Smooth muscle cell of the brain vasculature (primary cell): ENCODE measurements around the gene EMX2.
A peak's percentile ranks its signal among the peaks of the same experiment; 100 is the strongest.

Experiments
- DNase-seq: peaks from one replicate; pipeline ENCODE4 v3.0.0-alpha.2; 2012; ENCODE audit warnings: low read depth, low spot score

The EMX2 gene

DNA sequence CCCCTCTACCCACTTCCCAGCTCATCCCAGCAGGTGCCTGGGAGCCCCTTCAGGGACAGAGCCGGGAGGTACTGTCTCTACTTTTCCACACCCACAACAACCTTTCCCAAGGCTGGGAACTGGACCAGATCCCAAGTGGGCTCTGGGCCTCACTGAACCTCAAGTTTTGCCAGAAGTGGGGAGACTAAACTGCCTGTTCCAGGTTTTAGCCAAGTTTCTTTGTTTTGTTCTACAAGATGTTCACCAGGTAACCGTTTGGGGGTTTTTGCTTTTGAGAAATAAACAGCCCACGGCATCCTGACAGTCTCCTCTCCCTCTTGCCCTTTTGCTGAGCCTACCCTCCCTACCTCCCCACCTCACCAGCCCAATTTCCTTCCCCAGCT lies 10.6 kb upstream of the EMX2 start:
- DNase-seq = no peak

DNA sequence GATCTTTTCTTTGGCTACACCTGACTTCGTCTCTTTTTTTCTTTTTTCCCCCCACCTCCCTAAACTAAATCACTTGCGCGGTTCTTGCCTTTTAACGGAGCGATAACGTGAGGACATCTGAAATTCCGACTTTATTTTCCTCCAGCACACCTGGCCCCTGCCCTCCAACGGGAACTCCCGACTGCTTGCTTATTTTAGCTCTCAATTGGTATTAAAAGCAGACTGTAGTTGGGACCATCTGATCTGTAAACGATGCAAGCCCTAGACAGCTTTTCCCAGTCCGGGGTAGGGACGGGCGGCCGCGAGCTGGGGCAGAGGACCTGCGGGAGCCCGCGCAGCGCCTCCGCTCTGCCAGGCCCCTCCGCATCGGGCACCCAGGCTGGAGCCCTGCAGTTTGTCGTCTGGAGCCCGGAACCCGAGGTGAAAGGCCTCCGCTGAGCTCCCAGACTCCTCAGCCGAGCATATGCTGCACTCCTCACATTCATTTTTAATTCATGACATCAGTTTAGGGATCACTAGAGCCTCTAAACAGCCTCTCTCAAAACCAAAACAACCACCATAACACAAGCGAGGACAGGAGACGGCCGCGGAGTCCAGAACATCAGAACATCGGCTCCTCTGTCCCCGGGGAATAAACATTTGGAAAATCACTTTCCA lies 10.0 kb upstream of the EMX2 start:
- no peak for DNase-seq

DNA sequence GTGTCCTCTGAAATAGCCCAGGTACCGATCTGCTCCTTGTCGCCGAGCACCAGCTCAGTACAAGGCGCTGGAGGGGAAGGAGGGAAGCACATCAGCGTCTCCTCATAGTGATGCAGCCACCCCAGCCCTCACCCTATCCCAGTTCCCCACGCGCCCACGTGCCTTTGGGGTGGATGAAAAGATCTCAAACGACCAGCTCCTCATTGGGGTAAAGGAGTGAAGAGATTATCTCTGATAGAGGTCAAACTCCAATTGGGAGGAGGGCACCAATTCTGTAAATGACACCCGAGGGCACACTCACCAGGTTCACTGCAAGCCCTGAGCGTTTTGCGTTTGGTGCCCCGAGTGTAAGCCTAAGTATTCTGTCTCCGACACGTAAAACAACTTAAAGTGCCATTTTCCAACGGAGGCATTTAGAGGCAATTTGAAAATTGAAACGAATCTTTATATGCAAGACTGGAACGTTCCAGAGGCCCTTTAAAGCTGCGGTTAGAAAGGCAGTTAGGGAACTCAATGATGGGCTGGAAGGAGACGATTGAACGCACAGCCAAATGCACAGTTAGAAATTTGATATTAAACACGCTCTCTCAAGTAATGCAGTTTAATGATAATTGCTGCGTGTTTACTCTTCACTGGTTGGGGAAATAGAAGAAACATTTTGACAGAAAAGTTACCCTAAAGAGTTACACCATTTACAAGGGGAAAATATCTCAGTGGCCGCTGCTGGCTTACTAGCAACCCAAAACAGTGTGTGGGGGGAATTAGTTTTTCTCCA lies 8.9 kb upstream of the EMX2 start:
- DNase-seq = no peak

DNA sequence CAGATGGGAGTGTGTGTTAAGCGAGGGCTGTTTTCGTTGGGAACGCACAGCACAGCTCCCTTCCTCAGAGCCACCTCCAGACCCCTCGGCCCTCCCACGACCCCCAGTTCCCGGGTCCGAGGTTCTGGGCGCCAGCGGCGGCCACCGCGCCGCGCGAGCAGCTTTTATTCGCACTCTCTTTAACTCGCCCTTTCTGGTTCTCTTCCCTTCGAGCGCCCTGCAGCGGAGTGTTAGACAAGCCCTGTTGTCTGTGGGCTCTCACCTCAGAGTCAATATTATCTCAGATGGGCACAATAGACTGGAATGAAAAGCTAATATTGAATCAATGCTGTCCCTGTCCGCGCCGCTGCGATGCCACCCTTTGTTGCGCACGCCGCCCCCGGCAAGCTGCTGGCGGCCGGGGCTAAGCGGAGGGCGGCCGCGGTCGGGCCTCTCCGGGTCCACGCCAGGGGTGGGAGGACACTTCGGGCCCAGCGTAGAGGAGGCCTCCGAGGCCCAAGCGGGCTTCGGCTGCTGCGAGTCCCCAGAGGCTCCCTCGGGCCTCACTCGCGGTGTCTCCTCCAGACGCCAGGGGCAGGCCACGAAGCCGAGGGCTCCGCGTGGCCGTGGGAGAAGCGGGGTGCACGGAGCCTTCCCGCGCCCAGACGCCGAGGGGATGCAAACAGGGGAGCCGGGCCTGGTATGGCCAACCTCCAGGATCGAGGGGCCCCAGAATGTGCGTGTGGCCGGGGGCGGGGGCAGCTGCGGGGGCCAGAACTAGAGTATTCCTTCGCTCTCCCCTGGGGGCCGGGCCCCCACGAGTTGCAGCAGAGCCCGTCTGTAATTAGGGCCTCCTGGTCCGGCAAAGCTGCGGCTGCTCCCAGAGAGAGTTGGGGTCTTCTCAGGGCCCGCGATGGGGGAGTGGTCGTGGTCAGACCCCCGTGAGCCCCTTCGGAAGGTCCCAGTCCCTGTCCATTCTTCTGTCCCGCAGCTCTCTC lies 7.9 kb upstream of the EMX2 start:
- DNase-seq = no peak

DNA sequence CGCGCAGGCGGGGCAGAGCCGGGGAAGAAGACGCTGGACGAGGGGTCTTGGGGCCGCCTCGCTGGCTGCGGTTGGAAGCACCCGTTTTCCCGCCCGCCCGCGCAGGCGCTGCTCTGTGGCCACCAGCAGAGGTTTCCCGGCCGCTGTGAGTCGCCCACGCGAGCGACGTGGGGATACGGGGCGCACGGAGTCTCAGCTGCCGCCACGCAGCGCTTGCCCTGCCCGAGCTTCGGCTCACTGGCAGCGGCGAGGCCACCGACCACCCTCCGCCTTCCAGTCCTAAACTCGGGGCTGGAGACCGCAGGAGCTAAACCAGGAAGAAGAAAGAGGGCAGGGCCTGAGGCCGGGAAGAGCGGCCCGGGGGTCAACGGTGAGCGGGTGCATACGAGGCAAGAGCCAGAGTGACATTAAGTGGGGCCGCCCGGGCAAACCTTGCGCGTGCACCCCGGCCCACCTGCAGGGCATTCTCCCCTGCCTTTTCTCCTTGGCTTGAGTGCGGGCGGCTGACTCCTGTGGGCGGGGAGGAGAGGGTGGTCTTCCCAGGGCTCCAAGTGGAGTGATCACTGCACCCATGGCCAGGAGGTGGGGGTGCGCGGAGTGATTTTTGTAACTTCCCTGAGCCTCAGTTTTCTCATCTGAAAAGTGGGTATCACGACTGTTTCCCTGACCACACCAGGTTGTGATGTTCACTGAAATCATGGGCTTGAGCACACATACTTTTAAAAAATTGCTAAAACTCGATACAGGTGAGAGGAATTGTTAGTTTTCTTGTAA lies 7.1 kb upstream of the EMX2 start:
- no peak for DNase-seq

DNA sequence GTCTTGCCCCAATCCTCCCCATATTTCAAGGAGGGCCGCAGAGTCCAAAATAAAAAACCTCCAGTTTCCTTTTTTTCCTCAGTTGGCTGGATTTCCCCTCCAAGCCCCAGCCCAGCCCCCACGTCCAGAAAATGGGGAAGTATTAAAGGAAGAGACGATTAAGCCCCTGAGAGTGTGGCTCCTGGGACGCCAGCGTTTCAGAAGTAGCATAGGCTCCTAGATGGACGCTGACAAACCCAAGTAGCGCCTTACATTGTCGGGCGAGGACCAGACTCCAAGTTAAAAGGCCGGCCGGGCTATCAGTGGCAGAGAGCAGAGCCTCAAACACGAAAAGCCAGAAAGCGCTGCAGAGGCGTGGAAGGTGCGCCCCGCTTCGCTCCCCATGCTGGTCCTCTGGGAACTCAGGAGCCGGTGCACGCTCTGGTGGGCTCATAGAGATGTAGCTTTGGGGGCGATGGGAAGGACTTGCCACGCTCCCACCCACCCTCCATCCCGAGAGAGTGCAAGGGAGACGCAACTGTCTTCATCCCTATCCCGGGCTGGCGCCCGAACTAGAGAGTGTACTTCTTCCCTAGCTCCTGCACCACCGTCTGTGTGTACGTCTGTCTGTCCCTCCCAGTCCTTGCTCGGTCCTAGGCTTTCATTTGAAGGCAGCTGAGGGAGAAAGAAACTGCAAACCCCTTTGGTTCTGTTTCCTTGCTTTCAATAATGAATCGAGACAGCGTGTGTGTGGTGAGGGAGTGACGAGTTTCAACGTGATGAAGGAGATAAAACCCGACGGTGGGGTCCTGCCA lies 6.3 kb upstream of the EMX2 start:
- no peak for DNase-seq

DNA sequence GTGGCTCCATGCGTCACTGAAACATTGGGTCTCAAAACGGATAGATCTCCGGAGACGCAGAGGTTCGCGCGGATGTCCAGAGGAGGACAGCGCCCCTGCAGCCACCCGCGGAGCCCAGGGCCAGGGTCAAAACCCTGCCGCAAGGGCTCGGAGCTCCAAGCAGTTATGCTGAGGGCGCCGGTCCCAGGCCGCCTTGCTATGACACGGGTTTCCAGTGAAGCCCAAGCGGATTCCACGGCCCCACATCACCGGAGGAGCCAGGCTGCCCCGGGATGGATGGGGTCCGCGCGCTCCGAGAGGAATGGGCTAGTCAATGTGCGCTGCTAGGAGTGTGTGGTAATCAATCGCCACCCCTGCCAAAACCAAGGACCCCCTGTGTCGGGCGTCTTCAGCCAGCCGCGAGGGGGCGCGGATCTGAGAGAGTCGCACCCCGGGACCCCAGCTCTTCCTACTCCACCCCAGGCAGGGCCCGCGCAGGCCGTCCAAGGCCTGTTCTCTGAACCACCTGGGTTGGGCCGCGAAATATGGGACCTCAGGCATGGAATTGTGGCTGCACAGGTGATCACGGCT lies 5.6 kb upstream of the EMX2 start:
- DNase-seq = no peak

DNA sequence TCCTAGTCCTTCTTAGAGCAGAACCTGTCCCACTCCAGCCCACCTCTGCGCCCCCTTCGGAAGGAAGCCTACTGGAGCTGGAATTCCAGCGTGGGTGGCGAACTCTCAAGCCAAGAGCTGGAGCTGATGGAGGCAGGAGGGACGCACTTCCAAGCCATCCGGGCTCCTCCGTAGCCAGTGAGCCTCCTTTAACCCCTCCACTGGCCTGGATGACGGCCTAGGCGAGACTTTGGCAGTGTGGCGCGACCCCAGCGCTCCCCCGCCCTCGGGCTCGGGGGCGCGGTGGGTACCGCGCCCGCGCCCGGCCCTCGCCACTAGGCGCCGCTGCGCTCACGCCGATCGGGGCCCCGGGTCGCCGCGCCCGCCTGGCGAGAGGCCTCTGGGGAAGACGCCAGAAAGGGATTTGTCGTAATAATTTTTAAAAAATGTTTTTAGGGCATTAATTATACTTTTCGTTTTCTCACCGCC lies 5.1 kb upstream of the EMX2 start:
- DNase-seq = no peak

DNA sequence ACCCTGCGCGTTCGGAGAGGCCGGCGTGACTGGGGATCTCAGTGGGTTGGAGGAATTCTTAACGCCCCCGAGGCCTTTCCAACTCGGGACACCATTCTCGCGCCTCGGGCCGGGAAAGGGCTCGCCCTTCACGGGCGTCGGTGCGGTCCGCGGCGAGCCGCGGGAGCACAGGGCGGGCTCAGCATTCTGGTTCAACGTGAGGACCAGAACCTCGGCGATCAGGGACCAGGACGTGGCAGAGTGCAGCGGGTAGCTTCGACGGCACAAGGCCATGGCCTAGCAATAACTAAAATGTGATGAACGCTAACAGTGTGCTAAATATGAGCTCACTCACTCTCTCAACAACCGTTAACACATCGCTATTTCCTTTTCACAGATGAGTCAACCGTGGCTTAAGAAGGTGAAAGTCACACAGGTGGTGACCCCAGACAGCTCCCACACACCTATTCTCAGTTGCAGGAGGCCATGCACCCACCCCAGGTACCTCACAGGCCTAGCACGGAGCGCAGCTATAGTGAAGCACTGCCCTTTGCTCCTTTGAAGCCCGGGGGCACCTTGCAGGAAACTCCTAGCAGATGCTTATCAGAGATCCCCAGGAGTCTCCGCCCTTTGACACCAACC lies 4.5 kb upstream of the EMX2 start:
- no peak for DNase-seq

DNA sequence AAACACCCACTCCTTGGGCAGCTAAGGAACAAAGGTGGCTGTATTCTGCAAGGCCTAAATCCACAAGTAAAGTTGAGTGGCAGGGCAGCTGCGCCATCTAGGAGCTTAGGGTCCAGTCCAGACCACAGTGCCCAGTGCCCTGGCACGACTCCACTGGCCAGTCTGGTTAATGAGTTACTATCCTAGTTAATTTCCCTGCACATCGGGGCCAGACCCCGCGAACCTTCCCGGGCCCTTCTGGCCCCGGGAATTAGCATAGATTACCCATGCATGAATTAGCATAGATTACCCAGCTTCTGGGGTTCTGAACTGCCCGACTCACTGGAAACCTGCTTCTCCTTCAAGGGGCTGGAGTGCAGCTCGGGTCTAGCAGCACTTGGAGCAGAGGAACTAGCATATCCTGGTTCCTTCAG lies 3.2 kb upstream of the EMX2 start:
- DNase-seq = no peak

DNA sequence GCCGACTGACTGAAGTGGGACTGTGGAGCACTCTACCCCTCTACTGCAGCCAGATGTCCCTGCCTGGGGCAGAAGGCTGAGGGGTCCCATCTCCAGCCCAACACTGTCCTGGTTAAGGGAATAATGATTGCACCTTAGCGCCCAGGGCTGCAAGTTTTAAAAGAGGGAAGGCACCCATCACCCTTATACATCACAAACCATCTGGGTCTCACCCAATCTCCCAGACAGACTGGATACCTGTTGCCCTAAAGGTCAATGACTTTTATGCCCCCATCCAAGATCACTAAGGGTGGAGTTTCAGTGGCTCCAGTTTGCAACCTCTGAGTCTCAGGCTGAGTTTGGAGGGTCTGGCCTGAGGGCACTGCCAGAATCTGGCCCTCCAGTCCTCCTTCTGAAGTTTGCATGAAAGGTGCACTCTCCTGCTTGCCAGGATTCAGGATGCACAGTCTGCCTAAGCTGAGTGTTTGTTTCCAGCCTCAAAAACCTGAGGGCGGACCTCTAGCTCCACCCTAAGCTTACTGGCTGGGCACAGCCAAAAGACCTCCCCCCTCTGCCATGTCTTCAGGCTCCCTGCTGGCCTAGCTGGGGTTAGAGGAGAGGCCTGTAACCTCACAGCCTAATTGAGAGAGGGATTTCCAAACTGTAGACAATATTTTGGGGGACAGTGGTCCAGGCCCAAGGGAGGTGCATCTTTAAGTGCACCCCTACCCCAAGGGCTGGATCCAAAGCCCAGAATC lies 2.5 kb upstream of the EMX2 start:
- no peak for DNase-seq

DNA sequence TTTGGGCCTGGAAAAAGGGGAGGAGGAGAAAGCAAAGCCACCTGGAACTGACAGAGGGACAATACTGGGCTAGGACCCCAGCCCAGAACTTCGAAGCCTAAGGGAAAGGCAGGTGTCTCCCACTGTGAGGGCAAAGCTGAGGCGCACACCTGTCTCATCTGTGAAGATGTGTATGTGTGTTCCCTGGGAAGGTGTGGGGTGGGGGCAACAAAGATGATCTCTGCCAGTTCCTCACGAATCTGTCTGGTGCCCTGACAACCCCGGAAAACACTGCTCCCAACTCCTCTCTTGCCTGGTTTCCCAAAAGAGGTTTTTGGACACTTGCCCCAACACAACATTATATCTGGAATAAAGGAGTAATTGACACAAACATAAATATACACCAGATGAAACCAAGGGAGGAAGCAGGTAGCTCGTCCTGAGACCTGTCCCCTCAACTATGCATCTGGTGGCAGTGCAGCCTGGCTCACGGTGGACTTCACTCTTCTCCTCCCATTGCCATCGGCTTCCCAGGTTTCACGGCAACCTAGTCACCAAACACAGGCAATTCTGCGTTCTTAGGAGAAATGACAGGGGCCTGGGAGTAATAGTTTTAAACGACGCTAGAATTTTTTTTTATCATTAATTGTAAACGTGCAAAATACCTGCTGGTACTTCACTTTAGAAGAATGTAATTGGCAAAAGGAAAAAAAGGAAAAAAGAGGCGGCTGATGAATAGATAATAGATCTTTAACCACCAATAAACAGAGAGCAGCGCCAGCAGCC lies 1.7 kb upstream of the EMX2 start:
- no peak for DNase-seq

DNA sequence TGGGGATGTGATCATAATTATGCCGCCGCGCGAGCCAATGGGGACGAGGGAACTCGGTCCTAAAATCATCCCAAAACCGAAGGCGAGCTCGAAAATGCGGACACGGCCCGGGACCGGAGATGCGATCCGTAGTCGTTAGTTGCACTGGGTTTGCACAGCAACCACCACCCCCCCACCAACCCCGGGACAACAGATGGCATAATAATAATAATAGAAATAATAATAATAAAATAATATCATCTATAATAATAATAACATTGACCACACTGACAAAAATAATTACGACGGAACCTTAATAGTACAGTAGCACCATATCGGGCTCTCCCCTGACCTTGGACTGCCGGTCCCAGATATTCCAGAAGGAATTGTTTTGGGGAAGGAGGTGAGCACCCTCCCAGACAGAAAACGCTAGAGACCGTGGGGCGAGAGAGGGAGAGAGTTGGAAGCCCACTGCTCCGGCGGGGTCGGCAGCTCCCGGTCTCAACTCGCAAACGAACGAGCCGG lies 1.1 kb upstream of the EMX2 start:
- DNase-seq = peak; percentile 29

DNA sequence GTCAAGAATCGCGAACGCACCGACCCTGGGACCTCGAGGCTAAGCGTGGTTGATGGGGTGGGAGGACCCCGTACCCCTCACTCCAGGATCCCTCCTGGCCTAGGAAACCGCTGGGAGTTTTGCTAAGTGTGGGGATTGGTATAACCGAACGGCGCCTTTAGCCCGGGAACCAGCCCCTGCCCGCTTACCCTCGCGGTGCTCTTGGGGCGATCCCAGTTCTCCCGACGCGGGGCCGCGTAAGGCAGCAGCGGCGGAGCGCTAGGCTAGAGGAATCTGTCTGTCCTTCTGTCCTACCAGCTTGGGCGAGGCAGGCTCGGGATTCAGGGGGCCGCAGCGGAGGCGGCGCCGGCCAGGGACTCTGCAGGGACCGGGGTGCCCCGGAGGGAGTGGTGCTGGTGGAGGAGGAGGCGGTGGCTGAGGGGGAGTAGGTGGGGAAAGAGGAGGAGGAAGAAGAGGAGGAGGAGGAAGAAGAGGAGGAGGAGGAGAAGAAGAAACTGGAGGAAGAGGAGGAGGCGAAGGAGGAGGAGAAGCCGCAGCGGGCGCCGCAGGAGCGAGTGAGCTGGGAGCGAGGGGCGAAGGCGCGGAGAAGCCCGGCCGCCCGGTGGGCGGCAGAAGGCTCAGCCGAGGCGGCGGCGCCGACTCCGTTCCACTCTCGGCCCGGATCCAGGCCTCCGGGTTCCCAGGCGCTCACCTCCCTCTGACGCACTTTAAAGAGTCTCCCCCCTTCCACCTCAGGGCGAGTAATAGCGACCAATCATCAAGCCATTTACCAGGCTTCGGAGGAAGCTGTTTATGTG lies 439 bp upstream of the EMX2 start:
- DNase-seq = peak; percentile 51

DNA sequence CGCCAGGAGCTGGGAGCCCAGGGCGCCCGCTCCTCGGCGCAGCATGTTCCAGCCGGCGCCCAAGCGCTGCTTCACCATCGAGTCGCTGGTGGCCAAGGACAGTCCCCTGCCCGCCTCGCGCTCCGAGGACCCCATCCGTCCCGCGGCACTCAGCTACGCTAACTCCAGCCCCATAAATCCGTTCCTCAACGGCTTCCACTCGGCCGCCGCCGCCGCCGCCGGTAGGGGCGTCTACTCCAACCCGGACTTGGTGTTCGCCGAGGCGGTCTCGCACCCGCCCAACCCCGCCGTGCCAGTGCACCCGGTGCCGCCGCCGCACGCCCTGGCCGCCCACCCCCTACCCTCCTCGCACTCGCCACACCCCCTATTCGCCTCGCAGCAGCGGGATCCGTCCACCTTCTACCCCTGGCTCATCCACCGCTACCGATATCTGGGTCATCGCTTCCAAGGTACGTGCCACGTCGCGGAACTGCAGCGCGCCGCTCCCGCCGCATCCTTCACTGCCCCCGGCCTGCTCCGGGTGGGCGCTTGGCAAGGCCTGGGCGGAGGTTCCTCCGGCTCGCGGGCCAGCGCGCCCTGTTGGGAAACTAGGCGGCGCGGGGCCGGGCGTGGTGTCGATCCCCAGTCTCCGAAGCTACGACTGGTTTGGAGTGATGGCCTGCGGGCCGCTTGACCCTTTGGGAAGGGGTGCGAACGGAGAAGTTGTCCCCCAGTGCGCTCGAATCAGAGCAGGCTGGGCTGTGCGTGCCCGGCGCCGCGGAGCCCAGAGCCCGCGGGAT lies 868 bp downstream of the EMX2 start:
- no peak for DNase-seq

DNA sequence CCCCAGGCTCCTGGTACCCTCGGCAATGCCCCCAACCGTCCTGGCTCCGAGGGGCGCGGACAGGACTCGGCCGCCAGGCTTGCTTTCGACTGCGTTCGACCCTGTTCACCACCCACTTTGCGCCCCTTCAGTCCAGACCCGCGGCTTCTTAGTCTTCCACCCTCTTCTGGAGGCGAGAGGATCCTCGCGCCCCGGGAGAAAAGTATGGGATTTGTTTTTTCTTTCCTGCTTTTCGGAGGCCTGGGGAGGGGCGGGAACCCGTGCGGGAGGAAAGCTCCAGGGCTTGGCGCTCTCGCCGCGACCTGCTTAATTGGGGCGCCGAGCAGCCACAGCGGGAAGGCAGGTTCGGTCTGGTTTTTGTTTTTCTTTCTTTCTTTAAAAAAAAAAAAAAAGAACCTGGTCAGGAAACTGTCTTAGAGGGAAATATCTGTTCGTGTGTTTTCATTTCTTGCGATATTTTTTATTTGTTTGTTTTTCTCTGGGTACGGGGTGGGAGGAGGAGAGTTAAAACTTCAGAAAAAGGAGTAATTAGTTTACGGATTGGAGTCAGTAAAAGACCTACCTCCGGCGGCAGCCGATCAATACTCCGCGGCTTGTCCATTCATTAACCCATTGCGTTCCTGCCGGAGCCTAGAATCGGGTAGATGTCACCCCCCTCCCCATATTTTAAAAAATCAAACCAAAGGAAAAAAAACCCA lies 1.6 kb downstream of the EMX2 start:
- DNase-seq = no peak
